GM23338 (cell line): ENCODE measurements around the gene KHK.

Source experiments
- CTCF ChIP-seq, 2 experiments: fragments of 200-600 bp in 1 of 2; sonication (generic) in 1 of 2; conservative IDR thresholded peaks; 2 replicates each; pipeline versions ENCODE4 v1.5.1 to v1.6.1; 2016 to 2017; ENCODE audit warnings: antibody characterized with exemption in 2 of 2, low read depth in 2 of 2, mild to moderate bottlenecking in 2 of 2, moderate library complexity in 1 of 2
- ETS1 ChIP-seq: IDR thresholded peaks from 2 replicates; pipeline ENCODE4 v1.6.1; 2016; ENCODE audit warnings: antibody characterized with exemption
- EZH2 ChIP-seq: fragments of 200-600 bp; sonication (generic); IDR thresholded peaks from one replicate; pipeline ENCODE4 v1.8.0; 2017; ENCODE audit warnings: antibody characterized with exemption, mild to moderate bottlenecking, low read depth; ENCODE audit not compliant: unreplicated experiment
- NANOG ChIP-seq: IDR thresholded peaks from 2 replicates; pipeline ENCODE4 v1.6.1; 2016; ENCODE audit warnings: antibody characterized with exemption, borderline replicate concordance
- POLR2AphosphoS5 ChIP-seq: IDR thresholded peaks from 2 replicates; pipeline ENCODE4 v1.6.1; 2016; ENCODE audit warnings: antibody characterized with exemption, low read depth
- REST ChIP-seq: IDR thresholded peaks from one replicate; pipeline ENCODE4 v1.6.1; 2018; ENCODE audit warnings: antibody characterized with exemption; ENCODE audit not compliant: unreplicated experiment
- ZNF114 ChIP-seq: fragments of 250-450 bp; sonication (Bioruptor Pico); IDR thresholded peaks from 2 replicates; pipeline ENCODE4 v1.5.0; 2020; ENCODE audit warnings: mild to moderate bottlenecking, moderate library complexity

- TF ChIP-seq CTCF (conservative IDR thresholded peaks at IDR 0.05; ENCODE audit: low read depth in 2 of 2) (no peak), POLR2AphosphoS5 (no peak), EZH2 (no peak), ETS1 (no peak), REST (no peak), NANOG (no peak), ZNF114 (CRISPR knock-in tag) (no peak)
Observed at GRCh38 chr2:27115519-27115918, 28.9 kb downstream of the KHK start.
